GM18508 (cell line): ENCODE measurements around the gene CD40.

Source experiments
- ATAC-seq: cut with Tn5 transposase; IDR thresholded peaks from one replicate; pipeline ENCODE4 v1.9.1; 2021; ENCODE audit warnings: moderate number of reproducible peaks; ENCODE audit not compliant: insufficient read depth, unreplicated experiment

The CD40 gene

GRCh38 chr20:46117704-46118467, at the start of gene CD40:
Gene CD40 (plus strand): TSS chr20:46118314. CDS start chr20:46118344, 30 bp downstream.
- no peak for ATAC-seq

- ATAC-seq: no peak
Observed at GRCh38 chr20:46070215-46070900, 47.8 kb upstream of the CD40 start.

GRCh38 chr20:46071573-46071972, 46.5 kb upstream of the CD40 start:
- ATAC-seq: no peak

- no peak for ATAC-seq
Observed at GRCh38 chr20:46073024-46073423, 45.1 kb upstream of the CD40 start.

GRCh38 chr20:46073443-46073842, 44.7 kb upstream of the CD40 start:
- no peak for ATAC-seq

GRCh38 chr20:46074006-46074405, 44.1 kb upstream of the CD40 start:
- ATAC-seq: no peak

- no peak for ATAC-seq
Observed at GRCh38 chr20:46076806-46077205, 41.3 kb upstream of the CD40 start.

- ATAC-seq: no peak
Observed at GRCh38 chr20:46077642-46078305, 40.3 kb upstream of the CD40 start.

- no peak for ATAC-seq
Observed at GRCh38 chr20:46078954-46079353, 39.2 kb upstream of the CD40 start.

GRCh38 chr20:46081074-46081473, 37.0 kb upstream of the CD40 start:
- no peak for ATAC-seq

- ATAC-seq: no peak
Observed at GRCh38 chr20:46083101-46083500, 35.0 kb upstream of the CD40 start.

- ATAC-seq: no peak
Observed at GRCh38 chr20:46083531-46084061, 34.5 kb upstream of the CD40 start.

GRCh38 chr20:46084805-46085178, 33.3 kb upstream of the CD40 start:
- ATAC-seq: no peak

GRCh38 chr20:46085179-46085851, 32.8 kb upstream of the CD40 start:
- no peak for ATAC-seq

- ATAC-seq: no peak
Observed at GRCh38 chr20:46087161-46087560, 31.0 kb upstream of the CD40 start.

GRCh38 chr20:46088409-46089166, 29.5 kb upstream of the CD40 start:
- ATAC-seq: no peak

- no peak for ATAC-seq
Observed at GRCh38 chr20:46089167-46089416, 29.0 kb upstream of the CD40 start.

GRCh38 chr20:46089417-46090388, 28.4 kb upstream of the CD40 start, which contains the start of gene NCOA5:
Gene NCOA5 (minus strand): TSS chr20:46089962. CDS start chr20:46079424, 10,538 bp downstream.
- peak; percentile 63 for ATAC-seq
